SKM-1 treated with dmso at 0.1 percent for 144 hours (cell line): ENCODE measurements around the gene PRSS22.
A peak's percentile ranks its signal among the peaks of the same experiment; 100 is the strongest.

Experiments
- DNase-seq: peaks from one replicate; lab custom pipeline; 2025; ENCODE audit not compliant: unreplicated experiment; lab: John Stamatoyannopoulos, UW

Gene PRSS22

GRCh38 chr16:2881783-2882649 is 24.0 kb upstream of the PRSS22 start:
- peak; percentile 25 for DNase-seq

- no peak for DNase-seq
These were observed 22.0 kb upstream of the PRSS22 start for GRCh38 chr16:2879854-2880508.

- peak; percentile 79 for DNase-seq
These were observed 17.0 kb upstream of the PRSS22 start for GRCh38 chr16:2874912-2875362.

- no peak for DNase-seq
These were observed 16.3 kb upstream of the PRSS22 start for GRCh38 chr16:2874032-2874911.

- no peak for DNase-seq
These were observed 14.0 kb upstream of the PRSS22 start for GRCh38 chr16:2871926-2872325.

GRCh38 chr16:2867987-2868789 is 10.2 kb upstream of the PRSS22 start:
- peak; percentile 93 for DNase-seq

GRCh38 chr16:2867661-2867986 is 9.7 kb upstream of the PRSS22 start:
- DNase-seq = no peak

GRCh38 chr16:2866431-2866830 is 8.5 kb upstream of the PRSS22 start:
- DNase-seq = no peak

- DNase-seq = no peak
These were observed 7.7 kb upstream of the PRSS22 start for GRCh38 chr16:2865651-2866050.

GRCh38 chr16:2860826-2861567 is 3.0 kb upstream of the PRSS22 start:
- no peak for DNase-seq

GRCh38 chr16:2859686-2860265 is 1.8 kb upstream of the PRSS22 start:
- no peak for DNase-seq

GRCh38 chr16:2858245-2859025 is 465 bp upstream of the PRSS22 start:
- DNase-seq = no peak

GRCh38 chr16:2856686-2857450 is 1.1 kb downstream of the PRSS22 start:
- DNase-seq = no peak

GRCh38 chr16:2856061-2856670 is 1.8 kb downstream of the PRSS22 start:
- DNase-seq = no peak

- DNase-seq = no peak
These were observed 2.4 kb downstream of the PRSS22 start for GRCh38 chr16:2855536-2855935.

GRCh38 chr16:2854700-2855309 is 3.2 kb downstream of the PRSS22 start:
- DNase-seq = no peak

- no peak for DNase-seq
These were observed 4.4 kb downstream of the PRSS22 start for GRCh38 chr16:2853531-2854073.
